Stomach (tissue), 9 donors: ENCODE data around the gene QARS1. TPM values are rescaled to one million over a fixed set of nuclear protein-coding genes. Genes with fewer than 3 reads are reported as not detected.
A peak's percentile ranks its signal among the peaks of the same experiment; 100 is the strongest.

Experiments
- DNase-seq, 2 donors: peaks; one replicate each; pipeline versions ENCODE4 v3.0.0 to v3.0.0-alpha.2; 2013 to 2019
- H3K27ac ChIP-seq, 5 donors: fragments of 200-600 bp in 4 of 5; sonication (generic) in 4 of 5; one replicate each; pipeline ENCODE4 v1.5.1; 2013 to 2019; ENCODE audit warnings: mild to moderate bottlenecking in 1 of 5, moderate library complexity in 1 of 5
- H3K27me3 ChIP-seq, 3 donors: fragments of 200-600 bp; sonication (generic); one replicate each; pipeline ENCODE4 v1.5.1; 2017 to 2019; ENCODE audit warnings: mixed run types in 1 of 3
- H3K36me3 ChIP-seq, 4 donors: fragments of 200-600 bp; sonication (generic); 1 replicate in 3 of 4; 2 replicates in 1 of 4; pipeline ENCODE4 v1.5.1; 2016 to 2019
- H3K4me1 ChIP-seq, 4 donors: fragments of 200-600 bp; sonication (generic); one replicate each; pipeline ENCODE4 v1.5.1; 2016 to 2019
- H3K4me3 ChIP-seq, 4 donors: fragments of 200-600 bp; sonication (generic) in 3 of 4; one replicate each; pipeline ENCODE4 v1.5.1; 2016 to 2019; ENCODE audit warnings: mild to moderate bottlenecking in 1 of 4
- H3K9me3 ChIP-seq, 4 donors: fragments of 200-600 bp; sonication (generic); one replicate each; pipeline ENCODE4 v1.5.1; 2016 to 2019
- CTCF ChIP-seq, 7 experiments: fragments of 450-650 bp in 4 of 7; fragments of 200-600 bp in 3 of 7; sonication (generic) in 3 of 7; IDR thresholded peaks; one replicate each; pipeline ENCODE4 v1.5.1; 2016 to 2019; ENCODE audit warnings: antibody characterized with exemption in 7 of 7, control low read depth in 2 of 7, mild to moderate bottlenecking in 1 of 7
- EP300 ChIP-seq: sonication (generic); formaldehyde crosslinking; IDR thresholded peaks from one replicate; pipeline ENCODE4 v1.6.1; 2017; ENCODE audit warnings: antibody characterized with exemption
- POLR2A ChIP-seq, 4 donors: fragments of 450-650 bp; IDR thresholded peaks; one replicate each; pipeline ENCODE4 v1.6.1; 2016; ENCODE audit warnings: antibody characterized with exemption in 4 of 4, control low read depth in 2 of 4, mild to moderate bottlenecking in 1 of 4, moderate library complexity in 1 of 4
- POLR2AphosphoS5 ChIP-seq, 3 donors: sonication (generic); formaldehyde crosslinking; IDR thresholded peaks; one replicate each; pipeline ENCODE4 v1.6.1; 2016; ENCODE audit warnings: antibody characterized with exemption in 3 of 3
- WGBS, 5 donors: extraction: QIAGEN DNeasy Blood & Tissue Kit in 3 of 5; methylation state at CpG; one replicate each; pipeline versions ENCODE4 v1.1.5 to v1.1.7; 2013 to 2018; 5-methylcytosine and 5-hydroxymethylcytosine counted together
- intact Hi-C: fragments of 100-400 bp; cut with DNase I; formaldehyde crosslinking; loops from one replicate; pipeline ENCODE4 v1.15.1; 2023; ENCODE audit warnings: low total_unique reads
- polyA plus RNA-seq, 3 donors: library from polyadenylated mRNA; stranded (reverse); fragments of 200-250 nt; gene quantifications; one replicate each; pipeline ENCODE4 v1.2.3, GENCODE V29; 2013
- total RNA-seq, 5 donors: library from RNA; depleted of rRNA; stranded (reverse); fragments of >200 nt; gene quantifications; one replicate each; pipeline versions ENCODE4 v1.1.0 to v1.2.3, GENCODE V29; 2014 to 2016
- donor health status: healthy with polysubstance abuse.
- donor health status: Bipolar disorder and iron deficiency.
- donor health status: healthy.

QARS1 gene
- total and polyA plus RNA-seq, 8 donors, result 151 to 418 (median 234) TPM

- 9 to 11% (median 10%) methylated on average over 11 to 28 of the region's 28 CpGs for WGBS, 5 donors
- Histone ChIP-seq H3K36me3 (peaks cover 27 to 36% (median 34%) of the 10 kb centered on the region in 4 donors), H3K27me3 (peaks cover 0 to 3% (median under 1%) of the 10 kb centered on the region in 3 donors), H3K4me3 (peak within 1 kb of the TSS; percentile 65 to 79 (median 72)), H3K27ac (peak within 1 kb of the TSS; percentile 83 to 88 (median 88)), H3K9me3 (no peaks in the 10 kb centered on the region), H3K4me1 (peaks cover 18 to 52% (median 42%) of the 10 kb centered on the region in 4 donors)
- TF ChIP-seq EP300 (no peak), POLR2A (IDR thresholded peaks at IDR 0.05) (peak in 1 of 4 donors; percentile 24), POLR2AphosphoS5 (IDR thresholded peaks at IDR 0.05) (peak; percentile 31 to 75 (median 70)), CTCF (IDR thresholded peaks at IDR 0.05) (no peak)
- DNase-seq, result peak; percentile 77 to 90
- intact Hi-C loops, result no loop called here
Observed at GRCh38 chr3:49132437-49133225, 28.1 kb upstream of the QARS1 start, which contains the start of gene LAMB2. TSS of gene LAMB2 (minus strand) at chr3:49133050. CDS start at chr3:49132867, 183 bp downstream.

GRCh38 chr3:49132073-49132436 is 27.5 kb upstream of the QARS1 start:
- TF ChIP-seq EP300, result no peak
- no peak for TF ChIP-seq POLR2A (IDR thresholded peaks at IDR 0.05)
- no peak for TF ChIP-seq POLR2AphosphoS5 (IDR thresholded peaks at IDR 0.05)
- no peak for TF ChIP-seq CTCF (IDR thresholded peaks at IDR 0.05)
- WGBS, 5 donors, result 31 to 50% (median 37%) methylated on average over 6 to 9 of the region's 9 CpGs
- intact Hi-C loops, result no loop called here
- H3K4me1 ChIP-seq, result peaks cover 18 to 52% (median 42%) of the 10 kb centered on the region in 4 donors
- peaks cover 27 to 42% (median 39%) of the 10 kb centered on the region in 4 donors for H3K36me3 ChIP-seq
- H3K27me3 ChIP-seq, result no peaks in the 10 kb centered on the region
- no peak for DNase-seq
- peak overlapping the region; percentile 83 to 88 (median 88) for H3K27ac ChIP-seq
- no peaks in the 10 kb centered on the region for H3K9me3 ChIP-seq
- H3K4me3 ChIP-seq, result peak overlapping the region; percentile 65 to 79 (median 72)

- peak overlapping the region; percentile 65 to 79 (median 72) for H3K4me3 ChIP-seq
- peaks cover 18 to 52% (median 42%) of the 10 kb centered on the region in 4 donors for H3K4me1 ChIP-seq
- 91 to 95% (median 93%) methylated on average over 6 of the region's 6 CpGs for WGBS, 5 donors
- TF ChIP-seq CTCF (IDR thresholded peaks at IDR 0.05) (no peak), POLR2A (IDR thresholded peaks at IDR 0.05) (no peak), EP300 (no peak), POLR2AphosphoS5 (IDR thresholded peaks at IDR 0.05) (no peak)
- intact Hi-C loops, result no loop called here
- DNase-seq, result no peak
- no peaks in the 10 kb centered on the region for H3K9me3 ChIP-seq
- H3K27ac ChIP-seq, result peak overlapping the region in 4 of 5 donors; percentile 88
- peaks cover 28 to 46% (median 44%) of the 10 kb centered on the region in 4 donors for H3K36me3 ChIP-seq
- no peaks in the 10 kb centered on the region for H3K27me3 ChIP-seq
Observed at GRCh38 chr3:49131576-49131975, 27.0 kb upstream of the QARS1 start.

GRCh38 chr3:49131040-49131439 is 26.5 kb upstream of the QARS1 start:
- peaks cover 32 to 52% (median 50%) of the 10 kb centered on the region in 4 donors for H3K36me3 ChIP-seq
- intact Hi-C loops, result no loop called here

More at GRCh38 chr3:49131040-49131439, 26.5 kb upstream of the QARS1 start:
- DNase-seq, result no peak
- TF ChIP-seq EP300 (no peak), CTCF (IDR thresholded peaks at IDR 0.05) (no peak), POLR2A (IDR thresholded peaks at IDR 0.05) (no peak), POLR2AphosphoS5 (IDR thresholded peaks at IDR 0.05) (no peak)
- 74 to 88% (median 85%) methylated on average over 4 to 12 of the region's 12 CpGs for WGBS, 5 donors
- peak overlapping the region in 3 of 5 donors; percentile 88 for H3K27ac ChIP-seq
- peaks cover 18 to 52% (median 42%) of the 10 kb centered on the region in 4 donors for H3K4me1 ChIP-seq
- peak overlapping the region in 3 of 4 donors; percentile 69 to 79 (median 74) for H3K4me3 ChIP-seq
- no peaks in the 10 kb centered on the region for H3K9me3 ChIP-seq
- H3K27me3 ChIP-seq, result no peaks in the 10 kb centered on the region
